Trophoblast cell (in vitro differentiated cells and primary cell): Measurements from ENCODE around the gene TSHZ2.

Source experiments
- DNase-seq, 2 donors: peaks; one replicate each; pipeline ENCODE4 v3.0.0-alpha.2; 2016
- H2AFZ ChIP-seq: 2 replicates; pipeline ENCODE4 v1.6.1; 2013; ENCODE audit warnings: low read length, moderate library complexity, mild to moderate bottlenecking; ENCODE audit not compliant: insufficient read depth, poor library complexity
- H2AK5ac ChIP-seq: 2 replicates; pipeline ENCODE4 v1.6.1; 2013; ENCODE audit warnings: mild to moderate bottlenecking, low read length
- H2BK120ac ChIP-seq: 2 replicates; pipeline ENCODE4 v1.6.1; 2013; ENCODE audit warnings: low read length, mild to moderate bottlenecking, moderate library complexity; ENCODE audit not compliant: insufficient read depth, poor library complexity
- H2BK12ac ChIP-seq: 2 replicates; pipeline ENCODE4 v1.6.1; 2013; ENCODE audit warnings: mild to moderate bottlenecking, low read length, moderate library complexity
- H2BK5ac ChIP-seq: 2 replicates; pipeline ENCODE4 v1.6.1; 2013; ENCODE audit warnings: low read length, low read depth, moderate library complexity, mild to moderate bottlenecking; ENCODE audit not compliant: poor library complexity
- H3K14ac ChIP-seq: 2 replicates; pipeline ENCODE4 v1.6.1; 2013; ENCODE audit warnings: mild to moderate bottlenecking, low read length
- H3K18ac ChIP-seq: 2 replicates; pipeline ENCODE4 v1.6.1; 2013; ENCODE audit warnings: mild to moderate bottlenecking, low read length
- H3K23ac ChIP-seq: 2 replicates; pipeline ENCODE4 v1.6.1; 2013; ENCODE audit warnings: low read length
- H3K27ac ChIP-seq: 2 replicates; pipeline ENCODE4 v1.5.1; 2013; ENCODE audit warnings: low read depth, mild to moderate bottlenecking, inconsistent platforms, low read length, moderate library complexity
- H3K27me3 ChIP-seq: 2 replicates; pipeline ENCODE4 v1.6.1; 2013; ENCODE audit warnings: inconsistent platforms, mild to moderate bottlenecking, low read length, moderate library complexity; ENCODE audit not compliant: insufficient read depth
- H3K36me3 ChIP-seq, 2 experiments: 1 replicate in 1 of 2; 2 replicates in 1 of 2; pipeline ENCODE4 v1.6.1; 2013; ENCODE audit warnings: low read length in 2 of 2, mild to moderate bottlenecking in 2 of 2, moderate library complexity in 1 of 2; ENCODE audit not compliant: insufficient read depth in 2 of 2, control insufficient read depth in 1 of 2
- H3K4ac ChIP-seq: 2 replicates; pipeline ENCODE4 v1.6.1; 2013; ENCODE audit warnings: low read depth, mild to moderate bottlenecking, low read length, moderate library complexity
- H3K4me1 ChIP-seq, 2 experiments: 1 replicate in 1 of 2; 2 replicates in 1 of 2; pipeline ENCODE4 v1.6.1; 2013; ENCODE audit warnings: low read length in 2 of 2, mild to moderate bottlenecking in 2 of 2, moderate library complexity in 1 of 2; ENCODE audit not compliant: insufficient read depth in 2 of 2, control insufficient read depth in 1 of 2
- H3K4me2 ChIP-seq: 2 replicates; pipeline ENCODE4 v1.6.1; 2013; ENCODE audit warnings: inconsistent platforms, mild to moderate bottlenecking, low read length, moderate library complexity
- H3K4me3 ChIP-seq: 2 replicates; pipeline ENCODE4 v1.5.1; 2013; ENCODE audit warnings: mild to moderate bottlenecking, low read depth, low read length, inconsistent platforms
- H3K79me1 ChIP-seq: one replicate; pipeline ENCODE4 v1.6.1; 2013; ENCODE audit warnings: low read length
- H3K79me2 ChIP-seq: 2 replicates; pipeline ENCODE4 v1.6.1; 2013; ENCODE audit warnings: low read length, mild to moderate bottlenecking; ENCODE audit not compliant: control insufficient read depth, insufficient read depth, poor library complexity
- H3K9ac ChIP-seq: 2 replicates; pipeline ENCODE4 v1.6.1; 2013; ENCODE audit warnings: mild to moderate bottlenecking, low read length
- H3K9me3 ChIP-seq: 2 replicates; pipeline ENCODE4 v1.6.1; 2013; ENCODE audit warnings: low read depth, mild to moderate bottlenecking, control low read depth, inconsistent platforms, low read length; ENCODE audit not compliant: insufficient read depth
- H4K12ac ChIP-seq: 2 replicates; pipeline ENCODE4 v1.6.1; 2013; ENCODE audit warnings: low read depth, mild to moderate bottlenecking, low read length, moderate library complexity
- H4K8ac ChIP-seq: 2 replicates; pipeline ENCODE4 v1.6.1; 2013; ENCODE audit warnings: low read depth, mild to moderate bottlenecking, low read length, moderate library complexity
- H4K91ac ChIP-seq: one replicate; pipeline ENCODE4 v1.6.1; 2013; ENCODE audit warnings: low read depth, mild to moderate bottlenecking, low read length, moderate library complexity
- WGBS: extraction: QIAGEN DNeasy Blood & Tissue Kit; methylation state at CpG from one replicate; pipeline ENCODE4 v1.1.7; 2013; ENCODE audit warnings: missing lambda C conversion rate; ENCODE audit not compliant: insufficient read length, insufficient coverage; ENCODE audit errors: extremely low coverage; 5-methylcytosine and 5-hydroxymethylcytosine counted together

The TSHZ2 gene

GRCh38 chr20:53083411-53083810 lies 111.3 kb downstream of the TSHZ2 start:
- no peak overlapping the region for H2AK5ac ChIP-seq
- no peak overlapping the region for H2BK12ac ChIP-seq
- no peaks in the 10 kb centered on the region for H3K79me2 ChIP-seq
- no peak overlapping the region for H4K8ac ChIP-seq
- WGBS = no CpG with 5 or more reads among the region's 7 CpGs
- H3K4ac ChIP-seq = no peak overlapping the region
- H3K27me3 ChIP-seq = no peaks in the 10 kb centered on the region
- H3K9ac ChIP-seq = no peak overlapping the region
- no peak overlapping the region for H3K23ac ChIP-seq
- no peak overlapping the region for H3K18ac ChIP-seq
- no peak overlapping the region for H2BK120ac ChIP-seq
- no peaks in the 10 kb centered on the region for H3K36me3 ChIP-seq
- H2AFZ ChIP-seq = no peak overlapping the region
- H4K12ac ChIP-seq = no peak overlapping the region
- no peak overlapping the region for H3K14ac ChIP-seq
- no peak overlapping the region for H2BK5ac ChIP-seq
- no peak overlapping the region for H4K91ac ChIP-seq
- peaks cover 1% of the 10 kb centered on the region for H3K79me1 ChIP-seq
- no peak overlapping the region for H3K4me3 ChIP-seq
- H3K27ac ChIP-seq = no peak overlapping the region
- peaks cover 0 to 3% of the 10 kb centered on the region in 2 experiments for H3K4me1 ChIP-seq
- H3K4me2 ChIP-seq = no peak overlapping the region
- no peak for DNase-seq
- no peaks in the 10 kb centered on the region for H3K9me3 ChIP-seq

DNA sequence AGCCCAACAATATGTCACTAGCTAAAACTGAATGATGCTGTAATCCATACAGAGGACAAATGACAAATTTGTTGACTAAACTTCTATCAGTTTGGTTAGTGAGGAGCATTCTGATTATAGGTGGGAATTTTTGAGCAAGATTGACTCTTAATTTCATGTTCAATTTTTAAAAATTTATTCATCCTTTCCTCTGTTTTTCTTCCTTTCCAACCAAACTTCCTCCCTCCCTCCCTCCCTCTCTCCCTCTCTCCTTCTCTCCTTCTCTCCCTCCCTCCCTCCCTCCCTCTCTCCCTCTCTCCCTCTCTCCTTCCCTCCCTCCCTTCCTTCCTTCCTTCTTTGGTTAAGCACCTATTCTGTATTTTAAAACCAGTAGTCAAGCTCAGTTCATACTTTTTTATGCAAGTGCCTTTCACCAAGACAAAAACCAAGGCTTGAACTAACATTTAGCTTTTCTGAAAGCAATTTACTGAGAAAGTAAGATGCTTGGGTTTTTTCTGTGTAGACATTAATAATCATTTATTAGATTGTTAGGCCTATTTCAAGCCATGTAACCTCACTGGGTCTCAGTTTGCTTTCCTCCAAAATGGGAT lies 112.3 kb downstream of the TSHZ2 start:
- Histone ChIP-seq H4K91ac (no peak overlapping the region), H2AFZ (no peak overlapping the region), H2BK120ac (no peak overlapping the region), H2BK12ac (no peak overlapping the region), H3K4me2 (no peak overlapping the region), H3K14ac (no peak overlapping the region), H3K36me3 (no peaks in the 10 kb centered on the region), H2AK5ac (no peak overlapping the region), H3K27me3 (no peaks in the 10 kb centered on the region), H3K27ac (no peak overlapping the region), H3K4ac (no peak overlapping the region), H3K4me1 (peaks cover 0 to 6% of the 10 kb centered on the region in 2 experiments), H4K12ac (no peak overlapping the region), H3K23ac (no peak overlapping the region), H3K79me2 (no peaks in the 10 kb centered on the region), H2BK5ac (no peak overlapping the region), H3K4me3 (no peak overlapping the region), H3K9me3 (no peaks in the 10 kb centered on the region), H4K8ac (no peak overlapping the region), H3K79me1 (peaks cover 1% of the 10 kb centered on the region), H3K9ac (no peak overlapping the region), H3K18ac (no peak overlapping the region)
- no peak for DNase-seq

DNA sequence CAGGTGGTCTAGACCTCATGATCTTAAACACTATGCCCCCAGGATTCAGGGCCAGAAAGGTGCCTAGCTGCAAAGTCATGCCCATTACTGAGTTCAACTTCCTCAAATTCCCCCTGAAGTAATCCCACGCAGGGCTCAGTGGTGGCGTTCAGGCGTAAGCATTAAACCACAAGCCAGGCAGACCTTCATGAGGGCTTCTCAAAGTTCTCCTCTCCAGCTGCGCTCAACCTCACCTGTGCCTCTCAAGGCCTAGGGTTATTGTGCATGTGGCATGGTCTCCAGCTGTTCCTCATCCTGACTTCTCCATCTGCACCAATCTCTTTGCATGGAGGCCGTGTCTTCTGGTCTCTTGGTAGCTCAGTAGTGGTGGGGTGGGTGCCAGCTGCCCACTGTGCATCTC lies 113.6 kb downstream of the TSHZ2 start:
- Histone ChIP-seq H3K14ac (no peak overlapping the region), H3K4me3 (no peak overlapping the region), H2BK12ac (no peak overlapping the region), H3K18ac (no peak overlapping the region), H3K36me3 (no peaks in the 10 kb centered on the region), H4K8ac (no peak overlapping the region), H4K12ac (no peak overlapping the region), H4K91ac (no peak overlapping the region), H3K79me1 (peaks cover 1% of the 10 kb centered on the region), H3K79me2 (no peaks in the 10 kb centered on the region), H3K9me3 (no peaks in the 10 kb centered on the region), H3K9ac (no peak overlapping the region), H3K4ac (no peak overlapping the region), H2AFZ (no peak overlapping the region), H3K23ac (no peak overlapping the region), H3K4me1 (peaks cover 0 to 6% of the 10 kb centered on the region in 2 experiments), H3K4me2 (no peak overlapping the region), H2BK5ac (no peak overlapping the region), H2BK120ac (no peak overlapping the region), H3K27me3 (no peaks in the 10 kb centered on the region), H3K27ac (no peak overlapping the region), H2AK5ac (no peak overlapping the region)
- WGBS = no CpG with 5 or more reads among the region's 5 CpGs
- no peak for DNase-seq

- H3K4me1 ChIP-seq = peaks cover 0 to 3% of the 10 kb centered on the region in 2 experiments
- H2AK5ac ChIP-seq = no peak overlapping the region
- H2BK5ac ChIP-seq = no peak overlapping the region
- no peak for DNase-seq
- H3K4ac ChIP-seq = no peak overlapping the region
- H4K91ac ChIP-seq = no peak overlapping the region
- H3K27ac ChIP-seq = no peak overlapping the region
- WGBS = no CpG with 5 or more reads among the region's 8 CpGs
- no peak overlapping the region for H2BK12ac ChIP-seq
- no peaks in the 10 kb centered on the region for H3K36me3 ChIP-seq
- H4K8ac ChIP-seq = no peak overlapping the region
- no peak overlapping the region for H4K12ac ChIP-seq
- no peak overlapping the region for H3K14ac ChIP-seq
- H3K27me3 ChIP-seq = no peaks in the 10 kb centered on the region
- no peak overlapping the region for H2BK120ac ChIP-seq
- H3K18ac ChIP-seq = no peak overlapping the region
- no peaks in the 10 kb centered on the region for H3K9me3 ChIP-seq
- no peak overlapping the region for H3K4me3 ChIP-seq
- no peaks in the 10 kb centered on the region for H3K79me2 ChIP-seq
- no peak overlapping the region for H3K9ac ChIP-seq
- no peaks in the 10 kb centered on the region for H3K79me1 ChIP-seq
- H2AFZ ChIP-seq = no peak overlapping the region
- H3K23ac ChIP-seq = no peak overlapping the region
- H3K4me2 ChIP-seq = no peak overlapping the region
Measured at GRCh38 chr20:53087037-53087777, 115.0 kb downstream of the TSHZ2 start.
